OCI-LY7 (cell line): Measurements from ENCODE around the gene CPSF3.

Experiments used
- CTCF ChIP-seq: fragments of 200-600 bp; sonication (generic); conservative IDR thresholded peaks from 2 replicates; pipeline ENCODE4 v1.5.1; 2014; ENCODE audit warnings: mild to moderate bottlenecking, antibody characterized with exemption, low read length, moderate library complexity, mixed read lengths
- EZH2phosphoT487 ChIP-seq: fragments of 200-600 bp; sonication (generic); IDR thresholded peaks from 2 replicates; pipeline ENCODE4 v1.6.1; 2018; ENCODE audit warnings: low read depth, borderline replicate concordance, mild to moderate bottlenecking, mixed run types, antibody characterized with exemption, low read length, moderate library complexity, mixed read lengths

- TF ChIP-seq CTCF, result no peak
- TF ChIP-seq EZH2phosphoT487, result no peak
These were observed 41.7 kb downstream of the CPSF3 start for GRCh38 chr2:9465170-9465569.
